Stimulated activated CD4-positive, alpha-beta T cell treated with anti-CD3 and anti-CD28 coated beads, Interleukin-4, amount 100 ng/mL, for 1 hour (primary cell): ENCODE measurements around the gene PGS1.

ENCODE experiments used
- DNase-seq: peaks from one replicate; pipeline ENCODE4 v3.0.0-alpha.2; 2020

The PGS1 gene

GRCh38 chr17:78409191-78409928 lies 30.9 kb downstream of the PGS1 start:
- no peak for DNase-seq

DNA sequence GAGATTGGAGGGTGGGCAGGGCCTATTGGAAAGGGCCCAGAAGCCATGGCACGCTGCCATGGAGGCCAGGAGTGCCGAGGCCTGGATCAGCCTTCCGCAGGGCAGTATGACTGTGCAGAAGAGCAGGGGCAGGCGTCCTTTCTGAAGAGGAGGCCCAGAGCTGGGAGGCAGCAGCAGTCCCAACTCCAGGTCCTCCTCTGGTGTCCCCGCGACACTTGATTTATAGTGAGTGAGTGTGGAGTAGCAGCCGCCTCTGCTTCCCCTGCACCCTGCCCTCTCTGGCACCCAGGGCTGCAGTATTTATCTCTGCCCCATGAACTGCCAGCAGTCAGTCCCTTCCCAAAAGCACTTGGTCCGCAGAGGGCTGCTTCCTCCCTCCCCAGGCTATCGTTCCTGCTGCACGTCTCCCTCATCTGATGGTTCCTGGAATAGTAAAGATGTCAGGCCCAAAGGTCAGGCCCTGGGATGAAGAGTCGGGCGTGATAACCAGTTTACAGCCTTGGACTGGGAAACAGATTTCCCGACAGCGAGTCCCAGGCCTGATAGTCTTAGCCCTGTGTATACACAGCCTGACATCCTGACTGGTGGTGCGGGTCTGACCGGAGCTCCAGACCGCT lies 32.9 kb downstream of the PGS1 start:
- DNase-seq, result no peak

- peak; percentile 21 for DNase-seq
Observed at GRCh38 chr17:78412403-78412802, 34.0 kb downstream of the PGS1 start.

- DNase-seq, result peak; percentile 56
Observed at GRCh38 chr17:78414178-78415162, 36.0 kb downstream of the PGS1 start.

GRCh38 chr17:78415821-78416711 lies 37.6 kb downstream of the PGS1 start:
- no peak for DNase-seq

GRCh38 chr17:78416791-78417530 lies 38.5 kb downstream of the PGS1 start:
- no peak for DNase-seq

GRCh38 chr17:78417531-78417909 lies 39.1 kb downstream of the PGS1 start:
- no peak for DNase-seq

GRCh38 chr17:78418326-78419026 lies 40.0 kb downstream of the PGS1 start:
- DNase-seq, result no peak

- no peak for DNase-seq
Observed at GRCh38 chr17:78419970-78420815, 41.7 kb downstream of the PGS1 start.

GRCh38 chr17:78421084-78421533 lies 42.7 kb downstream of the PGS1 start:
- no peak for DNase-seq

- peak; percentile 75 for DNase-seq
Observed at GRCh38 chr17:78421534-78422266, 43.3 kb downstream of the PGS1 start.

- DNase-seq, result no peak
Observed at GRCh38 chr17:78422267-78422605, 43.8 kb downstream of the PGS1 start.

- no peak for DNase-seq
Observed at GRCh38 chr17:78422872-78423588, 44.6 kb downstream of the PGS1 start.

DNA sequence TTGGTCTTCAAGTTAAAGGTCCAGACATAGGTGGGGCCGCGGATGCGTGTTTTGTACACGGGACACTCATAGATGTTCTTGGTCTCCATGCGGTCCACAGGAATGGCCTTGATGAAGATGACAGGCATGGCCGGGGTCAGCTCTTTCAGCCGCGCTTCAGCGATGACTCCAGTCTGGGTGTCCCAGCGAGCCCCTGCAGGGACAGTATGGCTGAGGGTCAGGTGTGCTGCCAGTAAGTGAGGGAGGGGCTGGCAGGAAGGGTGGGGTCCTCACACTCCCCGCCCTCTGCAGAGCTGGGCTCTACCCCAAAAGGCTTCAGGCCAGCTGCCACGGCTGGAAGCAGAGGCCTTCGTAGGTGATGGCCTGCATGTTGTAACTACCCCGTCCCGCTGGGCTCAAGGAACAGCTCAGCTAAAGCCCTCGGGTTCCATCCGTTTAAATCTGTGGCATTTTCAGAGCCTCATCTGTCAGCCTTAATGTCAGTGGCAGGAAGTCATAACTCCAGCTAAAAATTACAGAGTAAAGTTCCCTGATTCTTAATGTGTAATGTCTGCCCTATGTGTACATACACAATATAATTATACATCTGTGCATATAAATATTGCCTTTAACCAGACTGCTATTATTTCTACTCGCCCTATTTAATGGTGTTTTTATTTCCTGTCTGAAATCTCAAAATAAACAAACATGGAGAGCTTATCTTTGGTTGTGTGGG lies 45.7 kb downstream of the PGS1 start:
- DNase-seq, result no peak

DNA sequence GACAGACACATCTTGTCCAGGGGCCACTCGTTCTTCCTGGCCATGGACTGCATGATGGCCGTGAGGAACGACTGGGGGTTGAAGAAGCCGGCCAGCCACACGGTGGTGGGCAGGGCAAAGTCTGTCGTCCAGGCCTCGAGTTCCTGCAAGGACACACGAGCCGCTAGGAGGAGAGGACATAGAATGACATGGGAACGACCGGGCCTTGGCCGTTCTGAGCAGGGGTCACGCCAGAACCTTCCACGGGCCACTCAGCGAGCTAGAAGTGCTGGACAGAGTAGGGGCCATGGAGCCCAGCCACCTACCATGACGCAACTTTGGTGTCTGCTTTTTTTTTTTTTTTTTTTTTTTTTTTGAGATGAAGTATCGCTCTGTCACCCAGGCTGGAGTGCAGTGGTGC lies 47.0 kb downstream of the PGS1 start:
- DNase-seq, result no peak

DNA sequence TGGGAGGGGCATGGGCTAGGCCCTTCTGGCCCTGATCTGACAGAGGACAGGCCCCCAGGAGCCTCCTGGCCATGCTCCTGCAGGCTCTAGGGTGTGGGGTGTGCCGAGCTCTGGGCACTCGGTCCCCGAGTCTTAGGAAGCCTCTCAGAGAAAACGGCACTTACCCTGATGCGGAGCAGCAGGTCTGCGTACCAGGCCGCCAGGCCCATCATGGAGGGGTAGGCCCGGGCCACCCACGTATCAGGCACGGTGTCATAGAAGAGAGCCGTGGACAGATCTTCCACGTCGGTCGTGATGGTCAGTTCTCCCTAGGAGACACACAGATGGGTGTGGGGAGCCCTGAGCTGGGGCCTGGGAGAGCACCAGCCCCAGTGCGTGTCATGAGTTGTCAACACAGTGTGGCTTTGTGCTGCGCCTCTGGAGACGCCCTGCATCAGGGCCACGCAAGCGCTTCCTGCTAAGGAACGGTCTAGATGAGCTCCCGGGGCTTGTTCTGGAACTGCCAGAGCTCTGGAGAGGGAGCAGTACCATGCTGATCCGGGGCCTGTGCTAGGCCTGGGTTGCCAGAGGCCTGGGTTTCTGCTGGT lies 47.9 kb downstream of the PGS1 start:
- DNase-seq, result no peak

DNA sequence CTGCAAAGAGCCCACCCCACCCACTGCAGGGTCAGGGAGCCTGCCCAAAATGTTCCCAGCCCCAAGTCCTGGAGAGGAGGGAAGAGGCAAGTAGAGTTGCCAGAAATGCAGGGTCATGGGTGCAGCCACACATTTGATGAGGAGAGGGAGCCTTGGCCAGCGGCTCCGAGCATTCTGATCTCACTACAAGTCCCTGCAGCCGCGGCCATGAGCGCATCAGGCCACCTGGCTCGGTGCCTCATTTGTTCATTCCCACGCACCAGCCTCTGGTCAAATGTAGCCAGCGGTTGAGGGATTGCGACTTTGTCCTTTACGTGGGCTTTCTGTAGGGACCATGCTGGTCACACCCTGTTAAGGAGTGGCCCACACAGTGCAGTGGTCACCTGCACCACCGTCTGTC lies 48.7 kb downstream of the PGS1 start:
- DNase-seq, result no peak
